AML-193 (cell line): ENCODE results near the gene MTOR.

Experiments
- DNase-seq, 2 experiments: peaks; one replicate each; lab custom pipeline; 2025; lab: John Stamatoyannopoulos, UW

The MTOR gene

GRCh38 chr1:11061652-11062365, 200.5 kb downstream of the MTOR start:
- DNase-seq = no peak

- DNase-seq = peak; percentile 79 to 89
These were observed 202.2 kb downstream of the MTOR start, which contains the start of gene SRM for GRCh38 chr1:11059968-11060830. Gene SRM, minus strand, starts transcription at chr1:11060018. Its CDS starts 75 bp downstream, at chr1:11059943.

GRCh38 chr1:11059155-11059967, 203.0 kb downstream of the MTOR start:
- no peak for DNase-seq

- no peak for DNase-seq
These were observed 203.7 kb downstream of the MTOR start for GRCh38 chr1:11058595-11059154.

- no peak for DNase-seq
These were observed 204.3 kb downstream of the MTOR start for GRCh38 chr1:11058026-11058425.

GRCh38 chr1:11057477-11057876, 204.9 kb downstream of the MTOR start:
- DNase-seq = no peak
